Transverse colon (tissue), 4 donors: Measurements from ENCODE around the gene PLD6. TPM values are rescaled to one million over a fixed set of nuclear protein-coding genes. Genes with fewer than 3 reads are reported as not detected.
"Not testable (repeated sequence)": the region's sequence is repeated elsewhere in the genome, so short reads cannot be mapped to it uniquely, and the experiment has no call there.

Source experiments
- DNase-seq: peaks from one replicate; pipeline ENCODE4 v3.0.0-alpha.2; 2019
- H3K27ac ChIP-seq, 4 donors: fragments of 200-600 bp; sonication (generic); 2 replicates each; pipeline ENCODE4 v1.5.1; 2016 to 2018; ENCODE audit warnings: inconsistent platforms in 4 of 4
- H3K27me3 ChIP-seq: fragments of 200-600 bp; sonication (generic); 2 replicates; pipeline ENCODE4 v1.5.1; 2017; ENCODE audit warnings: inconsistent platforms
- H3K36me3 ChIP-seq, 4 donors: fragments of 200-600 bp; sonication (generic); 2 replicates each; pipeline ENCODE4 v1.5.1; 2017 to 2019; ENCODE audit warnings: inconsistent platforms in 4 of 4
- H3K4me1 ChIP-seq, 4 donors: fragments of 200-600 bp; sonication (generic); 2 replicates each; pipeline ENCODE4 v1.5.1; 2017 to 2020; ENCODE audit warnings: inconsistent platforms in 4 of 4
- H3K4me3 ChIP-seq, 4 donors: fragments of 200-600 bp; sonication (generic); 1 replicate in 1 of 4; 2 replicates in 3 of 4; pipeline versions ENCODE4 v1.5.1 to v1.6.1; 2017 to 2019; ENCODE audit warnings: inconsistent platforms in 4 of 4
- H3K9me3 ChIP-seq, 2 donors: fragments of 200-600 bp; sonication (generic); 2 replicates each; pipeline ENCODE4 v1.5.1; 2017 to 2019; ENCODE audit warnings: inconsistent platforms in 2 of 2
- EP300 ChIP-seq: sonication (generic); formaldehyde crosslinking; IDR thresholded peaks from one replicate; pipeline ENCODE4 v1.6.1; 2017; ENCODE audit warnings: antibody characterized with exemption, low read depth
- POLR2A ChIP-seq: fragments of 450-650 bp; IDR thresholded peaks from one replicate; pipeline ENCODE4 v1.6.1; 2016; ENCODE audit warnings: antibody characterized with exemption, mild to moderate bottlenecking, moderate library complexity
- POLR2AphosphoS5 ChIP-seq, 3 donors: sonication (generic); formaldehyde crosslinking; IDR thresholded peaks; one replicate each; pipeline ENCODE4 v1.6.1; 2016; ENCODE audit warnings: antibody characterized with exemption in 3 of 3
- WGBS, 2 donors: methylation state at CpG; one replicate each; pipeline ENCODE4 v1.1.5; 2018; ENCODE audit warnings: low coverage in 1 of 2; 5-methylcytosine and 5-hydroxymethylcytosine counted together
- in situ Hi-C, 4 donors: fragments of 200-750 bp; cut with MboI; loops; one replicate each; pipeline versions ENCODE4 v1.15.0 to v1.15.1; 2017; ENCODE audit warnings: low sequenced_read_pairs in 3 of 4, low pct_ligation_motif_present in 1 of 4, low pct_unique_long_range_greater_than_20kb in 1 of 4
- intact Hi-C: fragments of 100-400 bp; cut with DNase I; formaldehyde crosslinking; loops from one replicate; pipeline ENCODE4 v1.15.1; 2023; ENCODE audit warnings: low total_unique reads
- total RNA-seq, 4 donors: library from RNA; depleted of rRNA; stranded (reverse); fragments of >200 nt; gene quantifications; one replicate each; pipeline ENCODE4 v1.1.0, GENCODE V29; 2016
- TF ChIP-seq, protein P1 (sequence below), 5 experiments: fragments of 200-600 bp in 3 of 5; fragments of 450-650 bp in 2 of 5; sonication (generic) in 3 of 5; IDR thresholded peaks; 1 replicate in 2 of 5; 2 replicates in 3 of 5; pipeline ENCODE4 v1.5.1; 2016 to 2017; ENCODE audit warnings: antibody characterized with exemption in 5 of 5, inconsistent platforms in 3 of 5, mild to moderate bottlenecking in 2 of 5, moderate library complexity in 1 of 5

The PLD6 gene
- total RNA-seq = 1 to 10 TPM in 2 of 4 donors, under 1 TPM in 1, not detected in 1; 0.75 to 3.2 (median 1.4) TPM

DNA sequence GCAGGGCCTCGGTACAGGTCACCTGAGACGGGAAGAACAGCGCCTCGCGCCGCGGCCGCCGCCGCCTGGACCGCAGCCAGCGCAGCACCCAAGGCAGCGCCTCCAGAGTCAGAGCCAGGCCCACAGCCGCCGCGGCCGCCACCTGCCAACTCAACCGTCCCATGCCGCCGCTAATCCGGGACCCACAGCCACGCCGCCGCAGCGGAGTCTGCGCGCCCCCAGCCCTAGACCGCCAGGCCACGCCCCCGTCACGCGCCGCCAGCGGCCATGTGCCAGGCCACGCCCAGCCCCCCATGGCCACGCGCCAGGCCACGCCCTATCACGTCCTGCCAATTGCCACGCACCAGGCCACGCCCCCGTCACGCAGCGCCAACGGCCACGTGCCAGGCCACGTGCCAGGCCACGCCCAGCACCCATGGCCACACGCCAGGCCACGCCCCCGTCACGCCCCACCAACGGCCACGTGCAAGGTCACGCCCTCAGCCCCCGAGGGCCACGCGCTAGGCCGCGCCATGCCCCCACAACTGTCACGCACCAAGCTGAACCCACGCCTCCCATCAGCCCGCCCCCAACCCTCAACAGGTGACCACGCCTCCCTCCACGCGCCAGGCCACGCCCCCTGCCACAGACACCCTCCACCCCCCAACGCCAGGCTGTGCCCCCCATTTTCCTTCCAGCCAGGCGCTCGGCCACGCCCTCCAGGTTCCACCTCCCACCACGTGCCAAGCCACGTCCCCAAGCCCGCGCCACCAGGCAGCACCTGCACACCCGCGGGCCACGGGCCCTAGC, at the start of gene PLD6:
Gene PLD6, minus strand, starts transcription at position 210 of the 789 bp plus-strand sequence. Its CDS starts 47 bp downstream, at position 163.
- Histone ChIP-seq H3K4me3 (peak within 1 kb of the TSS; percentile 30 to 57 (median 49)), H3K27me3 (no peaks in the 10 kb centered on the region), H3K36me3 (no peaks in the 10 kb centered on the region), H3K4me1 (peaks cover 25 to 46% (median 38%) of the 10 kb centered on the region in 4 donors), H3K27ac (peak within 1 kb of the TSS; percentile 78 to 94 (median 86)), H3K9me3 (no peaks in the 10 kb centered on the region)
- intact Hi-C loops = no loop called here
- peak; percentile 93 for DNase-seq
- TF ChIP-seq EP300 = peak; percentile 78
- no peak for TF ChIP-seq POLR2A
- TF ChIP-seq, protein P1, sequence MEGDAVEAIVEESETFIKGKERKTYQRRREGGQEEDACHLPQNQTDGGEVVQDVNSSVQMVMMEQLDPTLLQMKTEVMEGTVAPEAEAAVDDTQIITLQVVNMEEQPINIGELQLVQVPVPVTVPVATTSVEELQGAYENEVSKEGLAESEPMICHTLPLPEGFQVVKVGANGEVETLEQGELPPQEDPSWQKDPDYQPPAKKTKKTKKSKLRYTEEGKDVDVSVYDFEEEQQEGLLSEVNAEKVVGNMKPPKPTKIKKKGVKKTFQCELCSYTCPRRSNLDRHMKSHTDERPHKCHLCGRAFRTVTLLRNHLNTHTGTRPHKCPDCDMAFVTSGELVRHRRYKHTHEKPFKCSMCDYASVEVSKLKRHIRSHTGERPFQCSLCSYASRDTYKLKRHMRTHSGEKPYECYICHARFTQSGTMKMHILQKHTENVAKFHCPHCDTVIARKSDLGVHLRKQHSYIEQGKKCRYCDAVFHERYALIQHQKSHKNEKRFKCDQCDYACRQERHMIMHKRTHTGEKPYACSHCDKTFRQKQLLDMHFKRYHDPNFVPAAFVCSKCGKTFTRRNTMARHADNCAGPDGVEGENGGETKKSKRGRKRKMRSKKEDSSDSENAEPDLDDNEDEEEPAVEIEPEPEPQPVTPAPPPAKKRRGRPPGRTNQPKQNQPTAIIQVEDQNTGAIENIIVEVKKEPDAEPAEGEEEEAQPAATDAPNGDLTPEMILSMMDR (IDR thresholded peaks at IDR 0.05) = peak in 1 of 5 experiments; percentile 8
- peak in 2 of 3 donors; percentile 75 to 87 for TF ChIP-seq POLR2AphosphoS5 (IDR thresholded peaks at IDR 0.05)
- WGBS, 2 donors = 15% methylated on average over 55 of the region's 78 CpGs; no CpG with 5 or more reads in 1 of the 2 donors
- in situ Hi-C loops = no loop called here

- H3K27me3 ChIP-seq, DNase-seq, H3K9me3 ChIP-seq, H3K4me3 ChIP-seq, intact Hi-C loops, H3K27ac ChIP-seq, in situ Hi-C loops, H3K4me1 ChIP-seq: not testable (repeated sequence)
- peaks cover 0 to 68% (median 19%) of the 10 kb centered on the region in 4 donors for H3K36me3 ChIP-seq
- WGBS, 2 donors = 93 to 100% methylated on average over 6 to 11 of the region's 11 CpGs
These were observed 49.6 kb upstream of the PLD6 start for GRCh38 chr17:17255689-17256088.

DNA sequence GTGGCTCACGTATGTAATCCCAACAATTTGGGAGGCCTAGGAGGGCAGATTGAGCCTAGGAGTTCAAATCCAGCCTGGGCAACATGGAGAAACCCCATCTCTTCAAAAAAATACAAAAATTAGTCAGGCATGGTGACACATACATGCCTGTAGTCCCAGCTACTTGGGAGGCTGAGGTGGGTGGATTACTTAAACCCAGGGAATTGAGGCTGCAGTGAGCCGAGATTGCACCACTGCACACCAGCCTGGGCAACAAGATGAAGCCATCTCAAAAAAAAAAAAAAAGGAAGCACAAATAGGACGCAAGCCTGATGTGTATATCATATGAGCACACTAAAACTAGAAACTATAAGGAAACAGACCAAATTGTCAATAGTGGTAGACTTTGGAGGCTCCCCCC, 47.9 kb upstream of the PLD6 start:
- no peak for DNase-seq
- H3K9me3 ChIP-seq = no peaks in the 10 kb centered on the region
- intact Hi-C loops = no loop called here
- peaks cover 0 to 58% (median 17%) of the 10 kb centered on the region in 4 donors for H3K36me3 ChIP-seq
- H3K27ac ChIP-seq = no peak overlapping the region
- no peaks in the 10 kb centered on the region for H3K4me1 ChIP-seq
- 89 to 94% methylated on average over 3 of the region's 3 CpGs for WGBS, 2 donors
- TF ChIP-seq POLR2A (no peak), EP300 (no peak), POLR2AphosphoS5 (IDR thresholded peaks at IDR 0.05) (no peak)
- TF ChIP-seq, protein P1 (IDR thresholded peaks at IDR 0.05) = no peak
- H3K27me3 ChIP-seq = no peaks in the 10 kb centered on the region
- in situ Hi-C loops = no loop called here
- no peak overlapping the region for H3K4me3 ChIP-seq

DNA sequence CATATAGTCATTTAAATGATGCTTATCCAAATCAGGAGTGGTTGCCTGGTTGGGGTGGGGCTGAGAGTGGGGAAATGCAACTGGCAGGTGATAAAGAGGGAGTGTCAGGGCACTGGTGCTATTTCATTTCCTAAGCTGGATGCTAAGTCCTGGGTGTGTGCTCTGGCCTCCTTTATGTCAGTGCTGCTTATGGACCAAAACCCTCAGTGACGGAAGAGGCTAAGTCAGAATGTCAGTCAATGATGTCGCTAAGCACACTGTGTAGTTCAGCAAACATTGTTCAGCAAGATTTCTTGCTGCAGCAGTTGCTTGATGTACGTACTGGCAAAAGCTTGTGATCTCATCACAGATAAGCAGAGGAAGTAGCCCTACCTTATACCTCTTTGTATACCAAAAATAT, 47.3 kb upstream of the PLD6 start:
- in situ Hi-C loops = no loop called here
- intact Hi-C loops = no loop called here
- Histone ChIP-seq H3K9me3 (no peaks in the 10 kb centered on the region), H3K4me3 (no peak overlapping the region), H3K4me1 (no peaks in the 10 kb centered on the region), H3K36me3 (peaks cover 0 to 58% (median 18%) of the 10 kb centered on the region in 4 donors), H3K27me3 (no peaks in the 10 kb centered on the region), H3K27ac (no peak overlapping the region)
- TF ChIP-seq, protein P1 (IDR thresholded peaks at IDR 0.05) = no peak
- TF ChIP-seq EP300 (no peak), POLR2A (no peak)
- no peak for DNase-seq
- 94% methylated on average over 3 of the region's 3 CpGs; no CpG with 5 or more reads in 1 of the 2 donors for WGBS, 2 donors
